HL-60 (cell line): ENCODE measurements around the gene OR10A2.
"Not testable (repeated sequence)": the region's sequence is repeated elsewhere in the genome, so short reads cannot be mapped to it uniquely, and the experiment has no call there.

Experiments used
- POLR2AphosphoS5 ChIP-seq: IDR thresholded peaks from 2 replicates; pipeline ENCODE4 v1.6.1; 2012; ENCODE audit warnings: low read depth
- TF ChIP-seq, protein P1 (sequence below): IDR thresholded peaks from one replicate; pipeline ENCODE4 v1.5.1; 2011; ENCODE audit warnings: low read length, control low read depth, inconsistent platforms; ENCODE audit not compliant: insufficient read depth

DNA sequence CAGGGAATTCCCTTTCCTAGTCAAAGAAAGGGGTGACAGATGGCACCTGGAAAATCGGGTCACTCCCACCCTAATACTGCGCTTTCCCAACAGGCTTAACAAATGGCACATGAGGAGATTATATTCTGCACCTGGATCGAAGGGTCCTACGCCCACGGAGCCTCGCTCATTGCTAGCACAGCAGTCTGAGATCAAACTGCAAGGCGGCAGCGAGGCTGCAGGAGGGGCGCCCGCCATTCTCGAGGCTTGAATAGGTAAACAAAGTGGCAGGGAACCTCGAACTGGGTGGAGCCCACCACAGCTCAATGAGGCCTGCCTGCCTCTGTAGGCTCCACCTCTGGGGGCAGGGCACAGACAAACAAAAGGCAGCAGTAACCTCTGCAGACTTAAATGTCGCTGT is 41.9 kb downstream of the OR10A2 start:
- TF ChIP-seq, protein P1, sequence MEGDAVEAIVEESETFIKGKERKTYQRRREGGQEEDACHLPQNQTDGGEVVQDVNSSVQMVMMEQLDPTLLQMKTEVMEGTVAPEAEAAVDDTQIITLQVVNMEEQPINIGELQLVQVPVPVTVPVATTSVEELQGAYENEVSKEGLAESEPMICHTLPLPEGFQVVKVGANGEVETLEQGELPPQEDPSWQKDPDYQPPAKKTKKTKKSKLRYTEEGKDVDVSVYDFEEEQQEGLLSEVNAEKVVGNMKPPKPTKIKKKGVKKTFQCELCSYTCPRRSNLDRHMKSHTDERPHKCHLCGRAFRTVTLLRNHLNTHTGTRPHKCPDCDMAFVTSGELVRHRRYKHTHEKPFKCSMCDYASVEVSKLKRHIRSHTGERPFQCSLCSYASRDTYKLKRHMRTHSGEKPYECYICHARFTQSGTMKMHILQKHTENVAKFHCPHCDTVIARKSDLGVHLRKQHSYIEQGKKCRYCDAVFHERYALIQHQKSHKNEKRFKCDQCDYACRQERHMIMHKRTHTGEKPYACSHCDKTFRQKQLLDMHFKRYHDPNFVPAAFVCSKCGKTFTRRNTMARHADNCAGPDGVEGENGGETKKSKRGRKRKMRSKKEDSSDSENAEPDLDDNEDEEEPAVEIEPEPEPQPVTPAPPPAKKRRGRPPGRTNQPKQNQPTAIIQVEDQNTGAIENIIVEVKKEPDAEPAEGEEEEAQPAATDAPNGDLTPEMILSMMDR, result not testable (repeated sequence)
- not testable (repeated sequence) for TF ChIP-seq POLR2AphosphoS5
